LHCN-M2 (cell line): ENCODE measurements around the gene TAB2. TPM values are rescaled to one million over a fixed set of nuclear protein-coding genes. Genes with fewer than 3 reads are reported as not detected.
"Not testable (repeated sequence)": the region's sequence is repeated elsewhere in the genome, so short reads cannot be mapped to it uniquely, and the experiment has no call there.

Experiments
- DNase-seq: peaks from one replicate; pipeline ENCODE4 v3.0.0-alpha.2; 2012; ENCODE audit warnings: low read depth
- total RNA-seq: library from RNA; depleted of rRNA; stranded (reverse); fragments of >200 nt; gene quantifications from 2 replicates; pipeline ENCODE4 v1.2.3, GENCODE V29; 2014

The TAB2 gene
- total RNA-seq, 1 experiment from 2014 or later, result 23.1 TPM

- no peak for DNase-seq
Measured at GRCh38 chr6:149440735-149441671, 123.5 kb downstream of the TAB2 start.

- DNase-seq, result no peak
Measured at GRCh38 chr6:149441740-149442139, 124.2 kb downstream of the TAB2 start.

- DNase-seq, result no peak
Measured at GRCh38 chr6:149443411-149444181, 126.1 kb downstream of the TAB2 start.

GRCh38 chr6:149444360-149445094 is 127.0 kb downstream of the TAB2 start:
- not testable (repeated sequence) for DNase-seq

GRCh38 chr6:149445095-149445466 is 127.6 kb downstream of the TAB2 start:
- DNase-seq, result no peak

- DNase-seq, result peak; percentile 83
Measured at GRCh38 chr6:149445573-149445972, 128.1 kb downstream of the TAB2 start.

GRCh38 chr6:149446791-149447376 is 129.4 kb downstream of the TAB2 start:
- no peak for DNase-seq

GRCh38 chr6:149448821-149449453 is 131.4 kb downstream of the TAB2 start:
- DNase-seq, result no peak

GRCh38 chr6:149449831-149450678 is 132.5 kb downstream of the TAB2 start:
- no peak for DNase-seq

GRCh38 chr6:149450679-149451375 is 133.3 kb downstream of the TAB2 start:
- DNase-seq, result no peak

- DNase-seq, result no peak
Measured at GRCh38 chr6:149451376-149452036, 134.0 kb downstream of the TAB2 start.

GRCh38 chr6:149452037-149452939 is 134.8 kb downstream of the TAB2 start:
- no peak for DNase-seq

GRCh38 chr6:149453597-149454345 is 136.3 kb downstream of the TAB2 start:
- no peak for DNase-seq

- DNase-seq, result peak; percentile 88
Measured at GRCh38 chr6:149454346-149454848, 136.9 kb downstream of the TAB2 start.

GRCh38 chr6:149455031-149455732 is 137.7 kb downstream of the TAB2 start:
- DNase-seq, result no peak
